Stimulated activated naive CD8-positive, alpha-beta T cell treated with anti-CD3 and anti-CD28 coated beads, Interleukin-15, amount 100 ng/mL, for 72 hours (primary cell): ENCODE measurements around the gene CXorf58.
"Not testable (repeated sequence)": the region's sequence is repeated elsewhere in the genome, so short reads cannot be mapped to it uniquely, and the experiment has no call there.

Experiments
- ATAC-seq: fragments of 150-1000 bp; cut with Tn5 transposase; 2 replicates; pipeline ENCODE4 v1.10.0; 2021; ENCODE audit warnings: mild to moderate bottlenecking, moderate library complexity
- DNase-seq, 2 donors: peaks; one replicate each; pipeline ENCODE4 v3.0.0; 2021 to 2022
- H3K27ac Mint-ChIP-seq, 2 donors: one replicate each; pipeline ENCODE4 v1.8.0; 2022; ENCODE audit warnings: mild to moderate bottlenecking in 2 of 2, mixed read lengths in 2 of 2, moderate library complexity in 2 of 2
- H3K27me3 Mint-ChIP-seq: one replicate; pipeline ENCODE4 v1.8.0; 2022; ENCODE audit warnings: mixed read lengths
- H3K4me1 Mint-ChIP-seq: one replicate; pipeline ENCODE4 v1.8.0; 2022; ENCODE audit warnings: mild to moderate bottlenecking, mixed read lengths
- H3K4me3 Mint-ChIP-seq, 2 donors: one replicate each; pipeline ENCODE4 v1.8.0; 2022; ENCODE audit warnings: mild to moderate bottlenecking in 2 of 2, mixed read lengths in 2 of 2, moderate library complexity in 1 of 2
- H3K9me3 Mint-ChIP-seq, 2 donors: one replicate each; pipeline ENCODE4 v1.8.0; 2022; ENCODE audit warnings: mixed read lengths in 2 of 2

The CXorf58 gene

DNA sequence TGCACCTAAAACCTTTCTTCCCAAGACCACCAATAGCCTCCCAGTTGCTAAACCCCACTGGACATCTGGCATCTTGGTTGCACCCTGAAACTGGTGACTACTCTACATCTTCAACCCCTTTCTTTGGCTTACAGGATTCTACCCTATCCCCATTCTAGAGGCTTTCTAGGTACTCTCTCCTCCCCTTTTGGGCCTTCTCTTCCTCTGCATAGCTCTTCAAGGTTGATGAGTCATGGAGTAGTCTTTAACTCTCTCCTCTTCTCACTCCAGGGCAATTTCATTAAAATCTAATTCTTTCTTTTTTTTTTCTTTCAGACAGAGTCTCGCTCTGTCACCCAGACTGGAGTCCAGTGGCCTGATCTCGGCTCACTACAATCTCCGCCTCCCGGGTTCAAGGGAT, 16.9 kb upstream of the CXorf58 start:
- DNase-seq (no peak), ATAC-seq (no peak)
- Mint-ChIP-seq H3K9me3 (no peaks in the 10 kb centered on the region), H3K4me3 (no peak overlapping the region), H3K27me3 (no peaks in the 10 kb centered on the region), H3K27ac (no peak overlapping the region), H3K4me1 (peaks cover 3% of the 10 kb centered on the region)

GRCh38 chrX:23894993-23895392, 12.8 kb upstream of the CXorf58 start:
- not testable (repeated sequence) for DNase-seq, H3K27me3 Mint-ChIP-seq, H3K27ac Mint-ChIP-seq, H3K9me3 Mint-ChIP-seq, H3K4me1 Mint-ChIP-seq, ATAC-seq, H3K4me3 Mint-ChIP-seq

- ATAC-seq, H3K4me1 Mint-ChIP-seq, H3K27me3 Mint-ChIP-seq, H3K4me3 Mint-ChIP-seq, H3K9me3 Mint-ChIP-seq, DNase-seq: not testable (repeated sequence)
- H3K27ac Mint-ChIP-seq: peak overlapping the region in 1 of 2 donors; percentile 40
Observed at GRCh38 chrX:23896539-23896938, 11.3 kb upstream of the CXorf58 start.

DNA sequence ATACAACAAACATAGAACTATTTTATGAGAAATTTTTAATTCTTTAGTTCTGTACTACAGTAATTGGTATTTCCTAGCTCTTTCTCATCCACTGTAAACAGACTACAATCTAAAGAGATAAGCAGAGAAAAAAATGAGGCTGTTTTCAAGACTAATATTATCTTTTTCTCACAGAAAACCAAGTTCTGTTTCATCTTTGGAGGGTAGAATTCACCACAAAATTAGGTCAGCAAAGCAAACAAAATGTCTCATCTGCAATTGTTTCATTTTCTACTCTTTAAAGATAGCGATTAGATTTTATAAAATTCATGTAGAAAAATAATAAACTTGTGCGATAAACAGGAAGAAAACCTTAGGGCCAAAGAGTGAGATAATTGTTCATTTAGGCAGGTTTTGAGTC, 10.8 kb upstream of the CXorf58 start:
- no peak overlapping the region for H3K4me3 Mint-ChIP-seq
- H3K27ac Mint-ChIP-seq: no peak overlapping the region
- no peaks in the 10 kb centered on the region for H3K27me3 Mint-ChIP-seq
- no peak for DNase-seq
- H3K4me1 Mint-ChIP-seq: no peaks in the 10 kb centered on the region
- H3K9me3 Mint-ChIP-seq: no peaks in the 10 kb centered on the region
- no peak for ATAC-seq

DNA sequence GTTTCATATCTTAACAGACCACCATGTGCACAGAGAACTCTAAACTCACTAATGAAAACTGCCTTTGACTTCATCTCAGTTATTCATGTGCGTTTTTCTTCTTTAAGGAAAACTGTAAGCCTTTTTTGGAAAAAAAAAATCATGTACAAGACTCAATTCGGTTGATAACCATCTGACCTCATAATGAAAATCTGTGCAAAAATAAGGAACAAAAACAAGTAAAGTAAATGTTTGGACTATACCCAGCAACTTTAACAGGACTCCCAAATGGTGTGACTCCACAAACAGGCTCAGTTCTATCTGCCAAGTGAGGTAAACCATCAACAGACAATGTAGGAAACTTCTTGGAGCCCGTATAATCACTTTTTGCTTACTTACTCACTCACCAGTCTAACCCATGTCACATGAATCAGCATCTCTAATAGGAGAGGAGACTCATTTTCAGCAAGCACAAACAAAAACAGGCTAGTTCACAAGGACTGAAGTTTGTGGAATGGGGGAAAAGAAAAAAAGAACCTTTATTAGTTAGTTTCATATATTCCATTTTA, 9.3 kb upstream of the CXorf58 start:
- Mint-ChIP-seq H3K27me3 (no peaks in the 10 kb centered on the region), H3K27ac (no peak overlapping the region), H3K4me3 (no peak overlapping the region), H3K9me3 (no peaks in the 10 kb centered on the region), H3K4me1 (no peaks in the 10 kb centered on the region)
- no peak for DNase-seq
- ATAC-seq: no peak

GRCh38 chrX:23900220-23900797, 7.5 kb upstream of the CXorf58 start:
- Mint-ChIP-seq H3K9me3 (no peaks in the 10 kb centered on the region), H3K4me3 (no peak overlapping the region), H3K27ac (no peak overlapping the region), H3K27me3 (no peaks in the 10 kb centered on the region), H3K4me1 (no peaks in the 10 kb centered on the region)
- DNase-seq: no peak
- no peak for ATAC-seq

GRCh38 chrX:23901060-23901459, 6.7 kb upstream of the CXorf58 start:
- Mint-ChIP-seq H3K4me3 (no peak overlapping the region), H3K27ac (no peak overlapping the region), H3K9me3 (no peaks in the 10 kb centered on the region), H3K4me1 (no peaks in the 10 kb centered on the region), H3K27me3 (no peaks in the 10 kb centered on the region)
- DNase-seq: peak in 1 of 2 donors; percentile 15
- ATAC-seq: peak; percentile 90

DNA sequence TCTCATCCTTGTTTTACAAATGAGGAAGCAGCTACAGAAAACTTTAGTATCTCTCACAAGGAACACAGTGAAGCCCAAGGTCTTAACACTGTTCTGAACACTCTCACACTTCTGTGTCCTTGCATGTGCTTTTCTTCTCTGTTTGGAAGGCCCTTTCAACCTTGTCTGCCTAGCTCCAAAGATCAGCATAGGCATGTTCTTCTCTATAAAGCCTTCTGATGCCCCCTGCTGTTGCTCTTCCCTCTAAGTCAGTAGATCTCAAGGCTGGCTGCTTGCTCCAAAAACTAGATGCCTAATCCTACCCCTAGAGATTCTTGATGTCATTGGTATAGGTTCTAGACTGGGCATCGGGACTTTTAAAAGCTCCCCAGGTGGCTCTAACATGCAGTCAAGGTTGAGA, 6.0 kb upstream of the CXorf58 start:
- no peaks in the 10 kb centered on the region for H3K27me3 Mint-ChIP-seq
- H3K4me3 Mint-ChIP-seq: no peak overlapping the region
- DNase-seq (peak; percentile 13 to 40), ATAC-seq (peak; percentile 84)
- no peak overlapping the region for H3K27ac Mint-ChIP-seq
- no peaks in the 10 kb centered on the region for H3K9me3 Mint-ChIP-seq
- no peaks in the 10 kb centered on the region for H3K4me1 Mint-ChIP-seq

DNA sequence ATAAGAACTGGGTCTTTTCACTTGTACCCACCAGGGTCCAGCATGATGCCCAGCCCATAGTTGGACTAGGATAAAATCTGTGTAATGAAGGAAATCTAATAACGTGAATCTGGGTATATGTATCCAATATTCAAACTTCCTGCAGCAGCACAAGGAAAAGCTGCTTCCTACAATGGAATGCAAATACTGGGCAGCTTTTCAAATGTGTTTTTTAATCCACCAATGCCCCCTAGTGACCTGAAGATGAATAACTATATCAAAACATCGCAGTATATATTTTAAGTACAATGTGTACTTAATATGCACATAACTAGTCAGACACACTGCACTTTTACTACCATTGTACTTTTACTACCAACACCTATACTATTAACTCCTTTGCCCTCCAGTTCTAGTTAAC, 5.4 kb upstream of the CXorf58 start:
- no peaks in the 10 kb centered on the region for H3K4me1 Mint-ChIP-seq
- DNase-seq (no peak), ATAC-seq (no peak)
- H3K27me3 Mint-ChIP-seq: no peaks in the 10 kb centered on the region
- no peak overlapping the region for H3K4me3 Mint-ChIP-seq
- H3K27ac Mint-ChIP-seq: no peak overlapping the region
- H3K9me3 Mint-ChIP-seq: no peaks in the 10 kb centered on the region

DNA sequence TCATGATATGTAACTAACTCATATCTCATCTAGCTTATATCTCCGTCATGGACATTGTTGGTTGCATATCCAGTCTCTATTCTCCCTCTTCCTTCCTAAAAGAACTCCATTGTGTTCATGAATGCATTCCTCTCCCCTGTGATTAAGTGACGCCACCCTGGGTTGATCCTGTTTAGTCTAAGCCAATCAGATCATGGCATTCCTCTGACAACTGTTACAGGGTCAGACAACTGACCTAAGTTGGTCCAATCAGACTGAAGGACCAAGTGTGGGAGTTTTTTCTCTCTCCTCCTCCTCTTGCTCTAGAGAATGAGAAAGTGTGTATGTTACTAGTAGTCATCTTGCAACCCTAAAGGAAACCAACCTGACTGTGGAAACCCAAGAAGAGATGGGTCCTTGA, 3.7 kb upstream of the CXorf58 start:
- H3K27me3 Mint-ChIP-seq: no peaks in the 10 kb centered on the region
- no peaks in the 10 kb centered on the region for H3K9me3 Mint-ChIP-seq
- DNase-seq: no peak
- ATAC-seq: no peak
- peaks cover 8% of the 10 kb centered on the region for H3K4me1 Mint-ChIP-seq
- H3K4me3 Mint-ChIP-seq: no peak overlapping the region
- no peak overlapping the region for H3K27ac Mint-ChIP-seq

- DNase-seq: no peak
- Mint-ChIP-seq H3K4me1 (peaks cover 8% of the 10 kb centered on the region), H3K4me3 (peak overlapping the region; percentile 82 to 83), H3K27me3 (no peaks in the 10 kb centered on the region), H3K9me3 (no peaks in the 10 kb centered on the region), H3K27ac (peak overlapping the region; percentile 89 to 90)
- ATAC-seq: peak; percentile 11
Observed at GRCh38 chrX:23907111-23907497, 702 bp upstream of the CXorf58 start.

GRCh38 chrX:23908219-23909004, 606 bp downstream of the CXorf58 start:
- Mint-ChIP-seq H3K9me3 (no peaks in the 10 kb centered on the region), H3K4me1 (peaks cover 8% of the 10 kb centered on the region), H3K27me3 (no peaks in the 10 kb centered on the region), H3K27ac (peak overlapping the region in 1 of 2 donors; percentile 13), H3K4me3 (peak overlapping the region; percentile 82 to 83)
- ATAC-seq (no peak), DNase-seq (peak in 1 of 2 donors; percentile 11)

GRCh38 chrX:23911126-23911835, 3.5 kb downstream of the CXorf58 start:
- Mint-ChIP-seq H3K4me3 (no peak overlapping the region), H3K27ac (no peak overlapping the region), H3K4me1 (peaks cover 8% of the 10 kb centered on the region), H3K27me3 (no peaks in the 10 kb centered on the region), H3K9me3 (no peaks in the 10 kb centered on the region)
- DNase-seq (no peak), ATAC-seq (no peak)

- Mint-ChIP-seq H3K27ac (no peak overlapping the region), H3K4me1 (no peaks in the 10 kb centered on the region), H3K27me3 (no peaks in the 10 kb centered on the region), H3K9me3 (no peaks in the 10 kb centered on the region), H3K4me3 (no peak overlapping the region)
- ATAC-seq (no peak), DNase-seq (no peak)
Observed at GRCh38 chrX:23919148-23919547, 11.3 kb downstream of the CXorf58 start.

DNA sequence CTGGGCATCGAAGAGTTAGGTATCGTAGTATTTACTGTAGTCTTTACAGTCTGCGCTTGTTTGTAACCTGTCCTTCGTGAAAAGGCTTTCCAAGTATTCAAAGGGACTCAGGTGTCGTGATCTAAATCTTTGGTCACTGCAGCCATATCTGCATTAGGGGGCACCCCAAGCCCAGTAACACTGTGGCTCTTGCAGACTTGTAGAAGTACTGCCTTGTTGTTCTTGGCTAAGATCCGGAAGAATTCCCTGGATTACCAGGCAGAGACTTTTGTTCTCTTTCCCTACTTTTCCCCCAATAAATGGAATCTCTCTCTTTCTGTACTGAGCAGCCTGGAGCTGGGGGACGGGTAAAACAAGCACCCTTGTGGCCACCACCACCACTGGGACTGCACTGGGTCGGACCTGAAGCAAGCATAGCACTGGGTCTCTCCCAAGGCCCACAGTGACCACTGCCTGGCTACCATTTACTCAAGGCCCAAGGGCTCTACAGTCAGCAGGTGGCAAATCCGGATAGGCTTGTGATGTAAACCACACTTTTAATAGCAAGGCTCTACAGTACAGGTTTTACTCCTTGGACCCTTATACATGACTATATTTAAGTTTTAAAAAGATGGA, 12.0 kb downstream of the CXorf58 start:
- ATAC-seq (no peak), DNase-seq (no peak)
- H3K27me3 Mint-ChIP-seq: no peaks in the 10 kb centered on the region
- no peak overlapping the region for H3K4me3 Mint-ChIP-seq
- H3K27ac Mint-ChIP-seq: no peak overlapping the region
- H3K4me1 Mint-ChIP-seq: no peaks in the 10 kb centered on the region
- H3K9me3 Mint-ChIP-seq: no peaks in the 10 kb centered on the region

DNA sequence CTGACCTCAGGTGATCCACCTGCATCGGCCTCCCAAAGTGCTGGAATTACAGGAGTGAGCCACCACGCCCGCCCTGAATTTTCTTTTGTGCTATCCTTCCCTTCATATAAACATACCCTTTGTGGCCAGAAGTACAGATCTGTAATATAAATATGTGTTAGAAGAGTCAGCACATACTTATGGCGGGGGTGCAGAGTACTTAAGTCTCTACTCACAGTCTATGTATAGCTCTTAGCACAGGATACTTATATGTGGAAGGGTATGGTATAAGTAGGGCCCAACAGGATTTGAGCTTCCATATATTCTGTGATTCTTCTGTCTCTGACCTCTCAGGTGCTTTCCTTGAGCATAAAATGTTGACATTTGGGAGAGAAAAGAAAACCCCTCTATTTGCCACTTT, 18.2 kb downstream of the CXorf58 start:
- Mint-ChIP-seq H3K4me1 (peaks cover 1% of the 10 kb centered on the region), H3K27me3 (no peaks in the 10 kb centered on the region), H3K4me3 (no peak overlapping the region), H3K27ac (peak overlapping the region; percentile 48 to 52), H3K9me3 (no peaks in the 10 kb centered on the region)
- ATAC-seq (no peak), DNase-seq (no peak)
